ENCODE results near the gene TENM4.

DNA sequence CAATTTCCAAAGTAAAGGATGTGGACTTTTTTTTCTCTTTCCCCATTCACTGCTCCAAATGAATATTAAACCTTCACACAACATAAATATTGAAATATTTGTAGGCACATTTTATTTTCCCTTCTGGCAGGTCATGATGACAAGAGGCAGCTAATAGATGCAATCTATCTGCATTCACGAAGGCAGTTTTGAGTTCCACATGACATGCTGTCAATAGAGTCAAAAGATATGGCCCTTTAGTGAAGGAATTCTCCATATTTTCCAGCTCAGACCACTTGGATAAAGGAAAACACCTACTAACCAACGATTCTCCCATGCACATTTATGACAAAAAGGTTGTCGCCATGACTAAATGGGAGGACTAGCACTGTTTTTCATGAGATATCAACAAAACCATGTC lies 37.9 kb downstream of the TENM4 start:
- TF ChIP-seq, protein P1, sequence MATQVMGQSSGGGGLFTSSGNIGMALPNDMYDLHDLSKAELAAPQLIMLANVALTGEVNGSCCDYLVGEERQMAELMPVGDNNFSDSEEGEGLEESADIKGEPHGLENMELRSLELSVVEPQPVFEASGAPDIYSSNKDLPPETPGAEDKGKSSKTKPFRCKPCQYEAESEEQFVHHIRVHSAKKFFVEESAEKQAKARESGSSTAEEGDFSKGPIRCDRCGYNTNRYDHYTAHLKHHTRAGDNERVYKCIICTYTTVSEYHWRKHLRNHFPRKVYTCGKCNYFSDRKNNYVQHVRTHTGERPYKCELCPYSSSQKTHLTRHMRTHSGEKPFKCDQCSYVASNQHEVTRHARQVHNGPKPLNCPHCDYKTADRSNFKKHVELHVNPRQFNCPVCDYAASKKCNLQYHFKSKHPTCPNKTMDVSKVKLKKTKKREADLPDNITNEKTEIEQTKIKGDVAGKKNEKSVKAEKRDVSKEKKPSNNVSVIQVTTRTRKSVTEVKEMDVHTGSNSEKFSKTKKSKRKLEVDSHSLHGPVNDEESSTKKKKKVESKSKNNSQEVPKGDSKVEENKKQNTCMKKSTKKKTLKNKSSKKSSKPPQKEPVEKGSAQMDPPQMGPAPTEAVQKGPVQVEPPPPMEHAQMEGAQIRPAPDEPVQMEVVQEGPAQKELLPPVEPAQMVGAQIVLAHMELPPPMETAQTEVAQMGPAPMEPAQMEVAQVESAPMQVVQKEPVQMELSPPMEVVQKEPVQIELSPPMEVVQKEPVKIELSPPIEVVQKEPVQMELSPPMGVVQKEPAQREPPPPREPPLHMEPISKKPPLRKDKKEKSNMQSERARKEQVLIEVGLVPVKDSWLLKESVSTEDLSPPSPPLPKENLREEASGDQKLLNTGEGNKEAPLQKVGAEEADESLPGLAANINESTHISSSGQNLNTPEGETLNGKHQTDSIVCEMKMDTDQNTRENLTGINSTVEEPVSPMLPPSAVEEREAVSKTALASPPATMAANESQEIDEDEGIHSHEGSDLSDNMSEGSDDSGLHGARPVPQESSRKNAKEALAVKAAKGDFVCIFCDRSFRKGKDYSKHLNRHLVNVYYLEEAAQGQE (IDR thresholded peaks at IDR 0.05), result no peak
- TF ChIP-seq, protein P2, sequence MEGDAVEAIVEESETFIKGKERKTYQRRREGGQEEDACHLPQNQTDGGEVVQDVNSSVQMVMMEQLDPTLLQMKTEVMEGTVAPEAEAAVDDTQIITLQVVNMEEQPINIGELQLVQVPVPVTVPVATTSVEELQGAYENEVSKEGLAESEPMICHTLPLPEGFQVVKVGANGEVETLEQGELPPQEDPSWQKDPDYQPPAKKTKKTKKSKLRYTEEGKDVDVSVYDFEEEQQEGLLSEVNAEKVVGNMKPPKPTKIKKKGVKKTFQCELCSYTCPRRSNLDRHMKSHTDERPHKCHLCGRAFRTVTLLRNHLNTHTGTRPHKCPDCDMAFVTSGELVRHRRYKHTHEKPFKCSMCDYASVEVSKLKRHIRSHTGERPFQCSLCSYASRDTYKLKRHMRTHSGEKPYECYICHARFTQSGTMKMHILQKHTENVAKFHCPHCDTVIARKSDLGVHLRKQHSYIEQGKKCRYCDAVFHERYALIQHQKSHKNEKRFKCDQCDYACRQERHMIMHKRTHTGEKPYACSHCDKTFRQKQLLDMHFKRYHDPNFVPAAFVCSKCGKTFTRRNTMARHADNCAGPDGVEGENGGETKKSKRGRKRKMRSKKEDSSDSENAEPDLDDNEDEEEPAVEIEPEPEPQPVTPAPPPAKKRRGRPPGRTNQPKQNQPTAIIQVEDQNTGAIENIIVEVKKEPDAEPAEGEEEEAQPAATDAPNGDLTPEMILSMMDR (IDR thresholded peaks at IDR 0.05; ENCODE audit: low read depth, low read length, missing input control), result no peak
- TF ChIP-seq GABPA (IDR thresholded peaks at IDR 0.05 in 1 of 2, conservative IDR thresholded peaks at IDR 0.05 in 1 of 2) (no peak), YY1 (IDR thresholded peaks at IDR 0.05) (no peak), FOXA2 (IDR thresholded peaks at IDR 0.05) (no peak), RAD21 (IDR thresholded peaks at IDR 0.05) (no peak), HNF4G (IDR thresholded peaks at IDR 0.05) (no peak), JUND (IDR thresholded peaks at IDR 0.05) (no peak)
- TF ChIP-seq, protein P3, sequence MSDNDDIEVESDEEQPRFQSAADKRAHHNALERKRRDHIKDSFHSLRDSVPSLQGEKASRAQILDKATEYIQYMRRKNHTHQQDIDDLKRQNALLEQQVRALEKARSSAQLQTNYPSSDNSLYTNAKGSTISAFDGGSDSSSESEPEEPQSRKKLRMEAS (IDR thresholded peaks at IDR 0.05), result no peak
